HG02763 (cell line): ENCODE results near the gene ERMP1.
"Not testable (repeated sequence)": the region's sequence is repeated elsewhere in the genome, so short reads cannot be mapped to it uniquely, and the experiment has no call there.

ENCODE experiments used
- ATAC-seq: cut with Tn5 transposase; IDR thresholded peaks from one replicate; pipeline ENCODE4 v1.9.1; 2021; ENCODE audit warnings: mild to moderate bottlenecking, moderate library complexity; ENCODE audit not compliant: unreplicated experiment

The ERMP1 gene

GRCh38 chr9:5784526-5785315, 48.2 kb downstream of the ERMP1 start:
- ATAC-seq, result no peak

GRCh38 chr9:5783982-5784381, 48.9 kb downstream of the ERMP1 start:
- ATAC-seq, result no peak

GRCh38 chr9:5783420-5783819, 49.5 kb downstream of the ERMP1 start:
- not testable (repeated sequence) for ATAC-seq

DNA sequence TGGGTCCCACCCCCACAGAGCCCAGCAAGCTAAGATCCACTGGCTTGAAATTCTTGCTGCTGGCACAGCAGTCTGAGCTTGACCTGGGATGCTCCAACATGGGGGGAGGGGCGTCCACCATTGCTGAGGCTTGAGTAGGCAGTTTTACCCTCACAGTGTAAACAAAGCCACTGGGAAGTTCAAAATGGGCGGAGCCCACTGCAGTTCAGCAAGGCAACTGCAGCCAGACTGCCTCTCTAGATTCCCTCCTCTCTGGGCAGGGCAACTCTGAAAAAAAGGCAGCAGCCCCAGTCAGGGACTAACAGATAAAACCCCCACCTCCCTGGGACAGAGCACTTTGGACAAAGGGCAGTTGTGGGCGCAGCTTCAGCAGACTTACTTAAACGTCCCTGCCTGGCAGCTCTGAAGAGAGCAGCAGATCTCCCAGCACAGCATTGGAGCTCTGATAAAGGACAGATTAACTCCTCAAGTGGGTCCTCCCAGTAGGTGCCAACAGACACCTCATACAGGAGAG, 53.2 kb downstream of the ERMP1 start:
- ATAC-seq, result not testable (repeated sequence)

GRCh38 chr9:5778805-5779204, 54.1 kb downstream of the ERMP1 start:
- ATAC-seq, result no peak

DNA sequence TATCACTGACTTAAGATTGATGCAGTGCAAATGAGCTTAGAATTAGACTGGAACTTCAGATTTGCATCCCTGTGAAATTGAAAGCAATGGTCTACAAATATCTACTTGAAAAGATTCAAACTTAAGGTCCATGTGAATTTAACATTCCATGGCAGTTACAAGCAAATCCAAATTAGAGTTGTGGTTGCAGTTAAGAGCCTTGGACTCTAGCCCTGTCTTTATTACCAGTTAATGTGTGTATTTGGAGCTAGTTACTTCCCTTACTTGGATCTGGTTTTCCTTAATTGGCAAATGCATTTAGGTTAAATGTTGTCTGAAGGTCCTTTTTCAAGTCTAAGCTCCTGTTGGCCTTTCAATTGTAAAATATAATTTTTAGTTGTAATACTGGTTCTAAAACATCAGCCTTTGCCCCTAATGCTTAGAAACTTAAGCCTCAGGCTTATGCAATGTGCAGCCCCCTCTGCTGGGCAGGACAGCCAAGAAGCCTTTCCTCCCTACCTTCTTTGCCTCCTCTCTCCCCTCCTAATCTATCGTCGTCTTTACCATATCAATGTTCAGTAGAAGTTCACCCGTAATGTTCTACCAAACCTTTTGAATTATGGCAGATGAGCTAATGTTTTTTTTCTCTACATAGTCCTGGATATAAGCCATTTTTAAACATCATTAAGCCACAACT, 59.5 kb downstream of the ERMP1 start:
- no peak for ATAC-seq

DNA sequence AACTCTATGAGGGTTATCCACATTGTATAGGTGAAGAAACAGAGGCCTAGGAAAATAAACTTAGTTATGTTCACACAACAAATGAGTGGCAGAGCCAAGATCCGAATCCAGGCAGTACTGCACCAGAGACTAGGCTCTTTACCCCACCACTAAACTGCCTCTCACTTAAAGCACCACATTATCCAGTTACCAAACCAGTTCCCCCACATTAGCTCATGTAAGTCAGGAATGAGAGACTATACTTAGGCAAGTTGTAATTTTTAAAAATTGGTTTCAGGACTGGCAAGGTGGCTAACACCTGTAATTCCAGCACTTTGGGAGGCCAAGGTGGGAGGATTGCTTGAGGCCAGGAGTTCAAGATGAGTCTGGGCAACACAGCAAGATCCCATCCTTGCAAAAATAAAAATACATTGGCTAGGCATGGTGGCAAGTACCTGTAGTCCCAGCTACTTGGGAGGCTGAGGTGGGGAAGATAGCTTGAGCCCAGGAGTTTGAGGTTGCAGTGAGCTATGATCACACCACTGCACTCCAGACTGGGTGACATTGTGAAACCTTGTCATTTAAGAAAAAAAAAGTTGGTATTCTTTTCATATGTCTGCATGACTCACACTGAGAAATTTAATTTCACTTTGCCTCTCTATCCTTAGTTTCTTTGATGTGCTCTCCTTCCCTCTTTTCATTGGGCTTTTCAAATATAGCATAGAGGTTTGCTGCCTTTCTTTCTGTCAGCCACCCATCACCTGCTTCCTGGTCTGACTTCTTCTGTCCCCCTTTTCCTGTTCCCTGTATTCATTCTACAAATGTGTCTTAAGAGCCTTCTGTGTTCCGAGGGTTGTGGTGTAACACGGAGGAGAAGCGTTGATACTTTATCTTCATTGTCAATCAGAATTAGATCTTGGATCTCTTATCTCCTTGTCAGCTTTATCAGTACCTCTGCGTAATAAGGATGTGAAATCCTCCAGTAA, 64.7 kb downstream of the ERMP1 start:
- ATAC-seq, result no peak

GRCh38 chr9:5764130-5764868, 68.6 kb downstream of the ERMP1 start:
- ATAC-seq, result peak; percentile 88

DNA sequence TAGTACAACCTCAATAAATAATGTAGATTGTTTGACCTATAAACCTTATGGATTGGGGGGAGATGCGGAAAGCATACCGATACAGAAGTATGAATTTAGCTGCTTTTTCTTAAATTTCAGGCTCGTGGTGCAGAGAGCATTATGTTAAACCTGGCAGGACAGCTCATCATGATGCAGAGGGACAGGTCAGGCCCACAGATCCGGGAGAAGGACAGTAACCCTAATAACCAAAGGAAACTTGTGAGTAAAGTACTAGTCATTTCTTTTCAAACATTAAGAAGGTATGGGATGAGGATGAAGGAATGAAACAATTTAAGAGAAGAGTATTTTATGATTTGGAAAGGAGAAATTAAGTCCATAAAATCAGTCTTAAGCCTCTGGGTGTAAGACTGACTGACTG, 70.5 kb downstream of the ERMP1 start:
- no peak for ATAC-seq

- ATAC-seq, result no peak
These were observed 72.6 kb downstream of the ERMP1 start for GRCh38 chr9:5760338-5760737.

- ATAC-seq, result no peak
These were observed 76.3 kb downstream of the ERMP1 start for GRCh38 chr9:5756633-5757032.

GRCh38 chr9:5750569-5750968, 82.3 kb downstream of the ERMP1 start:
- ATAC-seq, result no peak

GRCh38 chr9:5749306-5749705, 83.6 kb downstream of the ERMP1 start:
- ATAC-seq, result no peak

- no peak for ATAC-seq
These were observed 84.5 kb downstream of the ERMP1 start for GRCh38 chr9:5748438-5748837.

DNA sequence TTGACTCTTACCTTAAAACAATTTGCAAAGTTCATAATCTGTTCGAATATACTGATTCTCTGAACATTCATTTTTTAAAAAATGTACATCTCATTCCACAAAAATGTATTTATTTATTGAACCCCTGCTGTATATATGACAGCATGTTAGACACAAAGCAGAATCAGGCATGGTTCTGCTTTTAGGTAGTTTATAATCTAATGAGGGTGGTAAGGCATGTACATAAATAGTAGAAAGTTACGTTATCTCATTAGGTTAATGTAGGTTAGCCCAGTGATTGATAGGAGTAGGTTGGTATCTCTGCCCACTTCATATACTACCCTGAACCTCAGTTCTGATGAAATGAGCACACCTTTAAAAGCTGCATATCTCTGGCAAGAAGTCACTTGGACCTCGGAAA, 89.8 kb downstream of the ERMP1 start:
- ATAC-seq, result no peak

- no peak for ATAC-seq
These were observed 96.2 kb downstream of the ERMP1 start for GRCh38 chr9:5736563-5737346.

DNA sequence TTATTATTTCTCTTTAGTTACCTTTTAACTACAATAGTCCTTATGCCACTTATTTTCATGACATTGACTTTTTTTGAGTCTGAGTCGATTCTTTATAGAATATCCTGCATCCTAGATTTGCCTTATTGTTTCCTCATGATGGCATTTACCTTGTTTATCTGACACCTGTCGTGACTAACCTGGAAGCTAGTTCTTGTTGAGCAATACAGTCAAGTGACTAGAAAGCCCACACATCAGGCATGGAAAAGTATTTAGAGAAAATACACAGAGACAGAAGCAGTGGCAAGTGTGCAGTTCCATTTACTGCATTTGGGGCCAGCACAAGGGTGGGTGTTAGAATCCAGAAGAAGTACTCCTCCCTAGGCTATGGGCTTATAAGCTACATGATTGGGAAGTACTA, 97.8 kb downstream of the ERMP1 start:
- no peak for ATAC-seq
